GM18526 (cell line): ENCODE measurements around the gene SERBP1.
A peak's percentile ranks its signal among the peaks of the same experiment; 100 is the strongest.

Source experiments
- POLR2A ChIP-seq: IDR thresholded peaks from 3 replicates; pipeline ENCODE4 v1.6.1; 2011; ENCODE audit not compliant: insufficient read length; ENCODE audit errors: extremely low read depth

Gene SERBP1

GRCh38 chr1:67430358-67431155 is at the start of gene SERBP1:
Gene SERBP1 (minus strand): TSS chr1:67430402. CDS start chr1:67430300, 102 bp downstream.
- TF ChIP-seq POLR2A, result peak; percentile 67

- TF ChIP-seq POLR2A, result no peak
Measured at GRCh38 chr1:67479146-67479891, 49.1 kb upstream of the SERBP1 start.

- no peak for TF ChIP-seq POLR2A
Measured at GRCh38 chr1:67476906-67477305, 46.7 kb upstream of the SERBP1 start.

GRCh38 chr1:67476006-67476482 is 45.8 kb upstream of the SERBP1 start:
- no peak for TF ChIP-seq POLR2A

- TF ChIP-seq POLR2A, result no peak
Measured at GRCh38 chr1:67472056-67472455, 41.9 kb upstream of the SERBP1 start.

GRCh38 chr1:67469431-67469830 is 39.2 kb upstream of the SERBP1 start:
- no peak for TF ChIP-seq POLR2A

- no peak for TF ChIP-seq POLR2A
Measured at GRCh38 chr1:67468066-67468718, 38.0 kb upstream of the SERBP1 start.

GRCh38 chr1:67465375-67465774 is 35.2 kb upstream of the SERBP1 start:
- no peak for TF ChIP-seq POLR2A

GRCh38 chr1:67464746-67465145 is 34.5 kb upstream of the SERBP1 start:
- TF ChIP-seq POLR2A, result no peak

- TF ChIP-seq POLR2A, result no peak
Measured at GRCh38 chr1:67464058-67464457, 33.9 kb upstream of the SERBP1 start.

GRCh38 chr1:67463298-67463955 is 33.2 kb upstream of the SERBP1 start:
- TF ChIP-seq POLR2A, result no peak

GRCh38 chr1:67460676-67461500 is 30.7 kb upstream of the SERBP1 start:
- no peak for TF ChIP-seq POLR2A

GRCh38 chr1:67459068-67459467 is 28.9 kb upstream of the SERBP1 start:
- TF ChIP-seq POLR2A, result no peak

GRCh38 chr1:67458663-67459062 is 28.5 kb upstream of the SERBP1 start:
- no peak for TF ChIP-seq POLR2A
